Smooth muscle cell (in vitro differentiated cells): ENCODE results near the gene GIPC2. TPM values are rescaled to one million over a fixed set of nuclear protein-coding genes. Genes with fewer than 3 reads are reported as not detected.

Source experiments
- DNase-seq: peaks from one replicate; lab custom pipeline; 2025; ENCODE audit not compliant: unreplicated experiment; lab: John Stamatoyannopoulos, UW
- H2AFZ ChIP-seq: fragments of 200-600 bp; sonication (generic); 2 replicates; pipeline ENCODE4 v1.6.0; 2016; ENCODE audit warnings: antibody characterized with exemption, low read depth, mild to moderate bottlenecking
- H3F3A ChIP-seq: fragments of 200-600 bp; sonication (generic); 2 replicates; pipeline ENCODE4 v1.6.0; 2017; ENCODE audit warnings: antibody characterized with exemption, low read depth
- H3K27ac ChIP-seq: fragments of 200-600 bp; sonication (generic); 2 replicates; pipeline ENCODE4 v1.5.1; 2016; ENCODE audit warnings: low read depth, mild to moderate bottlenecking
- H3K27me3 ChIP-seq: fragments of 200-600 bp; sonication (generic); 2 replicates; pipeline ENCODE4 v1.6.1; 2016; ENCODE audit warnings: low read depth, mild to moderate bottlenecking
- H3K36me3 ChIP-seq: fragments of 200-600 bp; sonication (generic); 2 replicates; pipeline ENCODE4 v1.5.1; 2016; ENCODE audit warnings: low read depth
- H3K4me1 ChIP-seq: fragments of 200-600 bp; sonication (generic); 2 replicates; pipeline ENCODE4 v1.5.1; 2016; ENCODE audit warnings: low read depth
- H3K4me2 ChIP-seq: fragments of 200-600 bp; sonication (generic); 2 replicates; pipeline ENCODE4 v1.6.0; 2016; ENCODE audit warnings: mild to moderate bottlenecking
- H3K4me3 ChIP-seq: fragments of 200-600 bp; sonication (generic); 2 replicates; pipeline ENCODE4 v1.5.1; 2016; ENCODE audit warnings: mild to moderate bottlenecking
- H3K79me2 ChIP-seq: fragments of 200-600 bp; sonication (generic); 2 replicates; pipeline ENCODE4 v1.6.0; 2016; ENCODE audit warnings: low read depth, mild to moderate bottlenecking
- H3K9ac ChIP-seq: fragments of 200-600 bp; sonication (generic); 2 replicates; pipeline ENCODE4 v1.6.0; 2016; ENCODE audit warnings: low read depth
- H3K9me3 ChIP-seq: fragments of 200-600 bp; sonication (generic); replicated peaks from 2 replicates; pipeline ENCODE4 v1.5.1; 2016; ENCODE audit warnings: low read depth
- H4K20me1 ChIP-seq: fragments of 200-600 bp; sonication (generic); 2 replicates; pipeline ENCODE4 v1.6.0; 2016; ENCODE audit warnings: low read depth
- CTCF ChIP-seq: fragments of 200-600 bp; sonication (generic); IDR thresholded peaks from 2 replicates; pipeline ENCODE4 v1.5.1; 2017; ENCODE audit warnings: borderline replicate concordance, mild to moderate bottlenecking, antibody characterized with exemption; ENCODE audit not compliant: insufficient read depth, poor library complexity, severe bottlenecking
- WGBS: methylation state at CpG from one replicate; pipeline ENCODE4 v1.1.7; 2016; ENCODE audit warnings: low lambda C conversion rate; 5-methylcytosine and 5-hydroxymethylcytosine counted together
- polyA plus RNA-seq: library from polyadenylated mRNA; unstranded; fragments of >200 nt; fragmentation: Nextera tagmentation; extraction: Ambion mirVana; gene quantifications from 2 replicates; pipeline ENCODE4 v1.2.1, GENCODE V29; 2016
- total RNA-seq: library from RNA; depleted of rRNA; stranded (reverse); fragments of >200 nt; gene quantifications from 2 replicates; pipeline ENCODE4 v1.2.3, GENCODE V29; 2014

GIPC2 gene
- total and polyA plus RNA-seq, 2 experiments from 2014 or later, result 0.05 TPM; not detected in 1

- no peak overlapping the region for H2AFZ ChIP-seq
- no peaks in the 10 kb centered on the region for H4K20me1 ChIP-seq
- no peaks in the 10 kb centered on the region for H3K4me1 ChIP-seq
- no peaks in the 10 kb centered on the region for H3K79me2 ChIP-seq
- no peaks in the 10 kb centered on the region for H3F3A ChIP-seq
- H3K27me3 ChIP-seq, result peaks cover 5% of the 10 kb centered on the region
- no peak overlapping the region for H3K27ac ChIP-seq
- no peak overlapping the region for H3K4me3 ChIP-seq
- no peaks in the 10 kb centered on the region for H3K9me3 ChIP-seq
- no peak overlapping the region for H3K4me2 ChIP-seq
- TF ChIP-seq CTCF, result no peak
- H3K36me3 ChIP-seq, result no peaks in the 10 kb centered on the region
- DNase-seq, result no peak
- H3K9ac ChIP-seq, result no peak overlapping the region
- 81% methylated on average over 4 of the region's 4 CpGs for WGBS
These were observed 97.4 kb downstream of the GIPC2 start for GRCh38 chr1:78143152-78143551.

GRCh38 chr1:78143673-78144072 is 97.9 kb downstream of the GIPC2 start:
- no peak for TF ChIP-seq CTCF
- DNase-seq, result no peak
- H4K20me1 ChIP-seq, result no peaks in the 10 kb centered on the region
- no peaks in the 10 kb centered on the region for H3K4me1 ChIP-seq
- H3K4me3 ChIP-seq, result no peak overlapping the region
- H3K79me2 ChIP-seq, result no peaks in the 10 kb centered on the region
- H2AFZ ChIP-seq, result no peak overlapping the region
- H3K27ac ChIP-seq, result no peak overlapping the region
- no peak overlapping the region for H3K4me2 ChIP-seq
- H3F3A ChIP-seq, result no peaks in the 10 kb centered on the region
- H3K9ac ChIP-seq, result no peak overlapping the region
- peaks cover 5% of the 10 kb centered on the region for H3K27me3 ChIP-seq
- H3K9me3 ChIP-seq, result no peaks in the 10 kb centered on the region
- no peaks in the 10 kb centered on the region for H3K36me3 ChIP-seq
- 80% methylated on average over 2 of the region's 2 CpGs for WGBS

GRCh38 chr1:78145105-78145580 is 99.4 kb downstream of the GIPC2 start:
- no peaks in the 10 kb centered on the region for H3K9me3 ChIP-seq
- peak overlapping the region; percentile 55 for H3K27ac ChIP-seq
- H4K20me1 ChIP-seq, result no peaks in the 10 kb centered on the region
- H3K4me3 ChIP-seq, result no peak overlapping the region
- H3K4me2 ChIP-seq, result peak overlapping the region; percentile 46
- no peaks in the 10 kb centered on the region for H3K4me1 ChIP-seq
- no peak for DNase-seq
- WGBS, result 6% methylated on average over 2 of the region's 2 CpGs
- H3K36me3 ChIP-seq, result no peaks in the 10 kb centered on the region
- H3K79me2 ChIP-seq, result no peaks in the 10 kb centered on the region
- TF ChIP-seq CTCF, result peak; percentile 85
- peaks cover 5% of the 10 kb centered on the region for H3K27me3 ChIP-seq
- no peaks in the 10 kb centered on the region for H3F3A ChIP-seq
- no peak overlapping the region for H3K9ac ChIP-seq
- H2AFZ ChIP-seq, result no peak overlapping the region

GRCh38 chr1:78146205-78146771 is 100.5 kb downstream of the GIPC2 start:
- Histone ChIP-seq H4K20me1 (no peaks in the 10 kb centered on the region), H3K79me2 (no peaks in the 10 kb centered on the region), H3K4me3 (no peak overlapping the region), H3K9me3 (no peaks in the 10 kb centered on the region), H3K27ac (peak overlapping the region; percentile 55), H3K27me3 (no peaks in the 10 kb centered on the region), H2AFZ (no peak overlapping the region), H3K9ac (no peak overlapping the region), H3K4me1 (no peaks in the 10 kb centered on the region), H3K36me3 (no peaks in the 10 kb centered on the region), H3K4me2 (peak overlapping the region; percentile 46), H3F3A (no peaks in the 10 kb centered on the region)
- no peak for DNase-seq
- TF ChIP-seq CTCF, result no peak
- WGBS, result 50% methylated on average over 2 of the region's 2 CpGs
